ENCODE data around the gene WNT6.

Gene WNT6

GRCh38 chr2:218902427-218902826 lies 42.8 kb downstream of the WNT6 start:
- FAIRE-seq = no peak
- TF ChIP-seq TAF1 (IDR thresholded peaks at IDR 0.05; ENCODE audit: low read depth, low read length) (no peak), POLR2AphosphoS5 (IDR thresholded peaks at IDR 0.05; ENCODE audit: low read depth, low read length) (no peak), POLR2A (IDR thresholded peaks at IDR 0.05; ENCODE audit: low read depth, low read length) (no peak), POU2F2 (IDR thresholded peaks at IDR 0.05; ENCODE audit: low read depth, low read length) (no peak), SPI1 (IDR thresholded peaks at IDR 0.05; ENCODE audit: low read depth, low read length) (no peak), PAX5 (IDR thresholded peaks at IDR 0.05; ENCODE audit: insufficient read depth, low read length, severe bottlenecking) (no peak)
- no peak for DNase-seq (ENCODE audit: insufficient read length, low spot score)

- TF ChIP-seq SPI1 (IDR thresholded peaks at IDR 0.05; ENCODE audit: low read depth, low read length) (no peak), TAF1 (IDR thresholded peaks at IDR 0.05; ENCODE audit: low read depth, low read length) (no peak), POLR2A (IDR thresholded peaks at IDR 0.05; ENCODE audit: low read depth, low read length) (no peak), POU2F2 (IDR thresholded peaks at IDR 0.05; ENCODE audit: low read depth, low read length) (no peak), POLR2AphosphoS5 (IDR thresholded peaks at IDR 0.05; ENCODE audit: low read depth, low read length) (no peak), PAX5 (IDR thresholded peaks at IDR 0.05; ENCODE audit: insufficient read depth, low read length, severe bottlenecking) (no peak)
- FAIRE-seq (no peak), DNase-seq (ENCODE audit: insufficient read length, low spot score) (no peak)
Measured at GRCh38 chr2:218904176-218904575, 44.6 kb downstream of the WNT6 start.

- DNase-seq (ENCODE audit: insufficient read length, low spot score) (peak; percentile 78), FAIRE-seq (peak; percentile 90)
- TF ChIP-seq POLR2AphosphoS5 (IDR thresholded peaks at IDR 0.05; ENCODE audit: low read depth, low read length) (peak; percentile 73), SPI1 (IDR thresholded peaks at IDR 0.05; ENCODE audit: low read depth, low read length) (no peak), TAF1 (IDR thresholded peaks at IDR 0.05; ENCODE audit: low read depth, low read length) (0 out of 2 replicates have a peak, but pooled peaks have one; percentile 8), POU2F2 (IDR thresholded peaks at IDR 0.05; ENCODE audit: low read depth, low read length) (peak; percentile 16; the same call in 1 of the 2 replicates), POLR2A (IDR thresholded peaks at IDR 0.05; ENCODE audit: low read depth, low read length) (peak; percentile 50; the same call in 1 of the 2 replicates), PAX5 (IDR thresholded peaks at IDR 0.05; ENCODE audit: insufficient read depth, low read length, severe bottlenecking) (no peak)
Measured at GRCh38 chr2:218908721-218909619, 49.4 kb downstream of the WNT6 start.

GRCh38 chr2:218910741-218911140 lies 51.1 kb downstream of the WNT6 start:
- FAIRE-seq (no peak), DNase-seq (ENCODE audit: insufficient read length, low spot score) (no peak)
- TF ChIP-seq SPI1 (IDR thresholded peaks at IDR 0.05; ENCODE audit: low read depth, low read length) (no peak), POLR2A (IDR thresholded peaks at IDR 0.05; ENCODE audit: low read depth, low read length) (no peak), POLR2AphosphoS5 (IDR thresholded peaks at IDR 0.05; ENCODE audit: low read depth, low read length) (no peak), TAF1 (IDR thresholded peaks at IDR 0.05; ENCODE audit: low read depth, low read length) (no peak), PAX5 (IDR thresholded peaks at IDR 0.05; ENCODE audit: insufficient read depth, low read length, severe bottlenecking) (no peak), POU2F2 (IDR thresholded peaks at IDR 0.05; ENCODE audit: low read depth, low read length) (no peak)

GRCh38 chr2:218920504-218920903 lies 60.9 kb downstream of the WNT6 start:
- no peak for DNase-seq (ENCODE audit: insufficient read length, low spot score)
- no peak for TF ChIP-seq TAF1 (IDR thresholded peaks at IDR 0.05; ENCODE audit: low read depth, low read length)
- TF ChIP-seq SPI1 (IDR thresholded peaks at IDR 0.05; ENCODE audit: low read depth, low read length) = no peak
- no peak for TF ChIP-seq POU2F2 (IDR thresholded peaks at IDR 0.05; ENCODE audit: low read depth, low read length)
- no peak for TF ChIP-seq PAX5 (IDR thresholded peaks at IDR 0.05; ENCODE audit: insufficient read depth, low read length, severe bottlenecking)
- no peak for TF ChIP-seq POLR2AphosphoS5 (IDR thresholded peaks at IDR 0.05; ENCODE audit: low read depth, low read length)
- no peak for TF ChIP-seq POLR2A (IDR thresholded peaks at IDR 0.05; ENCODE audit: low read depth, low read length)
- no peak for FAIRE-seq
